ENCODE results near the gene HCN3.
"Not testable (repeated sequence)": the region's sequence is repeated elsewhere in the genome, so short reads cannot be mapped to it uniquely, and the experiment has no call there.

HCN3 gene

DNA sequence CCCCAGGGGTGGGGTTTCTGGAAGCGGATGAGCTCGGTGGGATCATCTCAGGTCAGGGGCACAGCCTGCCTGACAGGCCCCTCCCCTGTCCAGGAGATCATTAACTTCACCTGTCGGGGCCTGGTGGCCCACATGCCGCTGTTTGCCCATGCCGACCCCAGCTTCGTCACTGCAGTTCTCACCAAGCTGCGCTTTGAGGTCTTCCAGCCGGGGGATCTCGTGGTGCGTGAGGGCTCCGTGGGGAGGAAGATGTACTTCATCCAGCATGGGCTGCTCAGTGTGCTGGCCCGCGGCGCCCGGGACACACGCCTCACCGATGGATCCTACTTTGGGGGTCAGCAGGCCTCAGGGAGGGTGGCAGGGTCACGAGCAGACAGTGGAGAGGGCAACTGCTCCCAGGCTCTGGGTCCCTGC lies 8.4 kb downstream of the HCN3 start:
- DNase-seq, result no peak

DNA sequence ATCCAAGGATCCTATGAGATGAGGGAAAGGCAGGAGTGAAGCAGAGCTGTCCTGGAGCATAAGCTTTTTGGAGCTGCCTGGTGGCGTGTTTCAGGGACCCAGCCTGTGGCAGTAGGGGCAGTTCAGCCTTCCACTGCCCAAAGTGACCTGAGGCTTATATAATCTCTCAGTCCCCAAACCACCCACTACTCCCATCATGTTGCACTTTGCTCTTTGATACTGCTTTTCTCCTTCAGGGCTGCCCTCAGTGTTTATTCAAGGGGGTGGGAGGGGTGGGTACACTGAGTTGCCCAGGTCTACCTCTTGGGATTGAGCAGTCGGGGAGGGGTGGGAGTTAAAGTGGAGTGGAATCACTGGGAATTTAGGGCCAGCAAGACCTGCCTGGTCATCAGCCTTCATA lies 9.3 kb downstream of the HCN3 start:
- DNase-seq, result no peak

DNA sequence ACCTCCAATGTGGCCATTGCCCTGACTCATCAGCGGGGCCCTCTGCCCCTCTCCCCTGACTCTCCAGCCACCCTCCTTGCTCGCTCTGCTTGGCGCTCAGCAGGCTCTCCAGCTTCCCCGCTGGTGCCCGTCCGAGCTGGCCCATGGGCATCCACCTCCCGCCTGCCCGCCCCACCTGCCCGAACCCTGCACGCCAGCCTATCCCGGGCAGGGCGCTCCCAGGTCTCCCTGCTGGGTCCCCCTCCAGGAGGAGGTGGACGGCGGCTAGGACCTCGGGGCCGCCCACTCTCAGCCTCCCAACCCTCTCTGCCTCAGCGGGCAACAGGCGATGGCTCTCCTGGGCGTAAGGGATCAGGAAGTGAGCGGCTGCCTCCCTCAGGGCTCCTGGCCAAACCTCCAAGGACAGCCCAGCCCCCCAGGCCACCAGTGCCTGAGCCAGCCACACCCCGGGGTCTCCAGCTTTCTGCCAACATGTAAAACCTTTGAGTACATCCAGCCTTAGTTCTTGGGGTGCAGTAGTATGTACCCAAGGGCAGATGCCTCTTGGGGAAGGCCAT lies 10.8 kb downstream of the HCN3 start:
- DNase-seq, result no peak

- not testable (repeated sequence) for DNase-seq
These were observed 13.7 kb downstream of the HCN3 start for GRCh38 chr1:155291006-155291405.

GRCh38 chr1:155293086-155293749 lies 16.0 kb downstream of the HCN3 start:
- DNase-seq, result no peak

GRCh38 chr1:155294520-155295182 lies 17.4 kb downstream of the HCN3 start:
- no peak for DNase-seq

- no peak for DNase-seq
These were observed 18.1 kb downstream of the HCN3 start for GRCh38 chr1:155295183-155295941.

- DNase-seq, result no peak
These were observed 18.6 kb downstream of the HCN3 start for GRCh38 chr1:155295942-155296267.

- no peak for DNase-seq
These were observed 19.4 kb downstream of the HCN3 start for GRCh38 chr1:155296661-155297060.

DNA sequence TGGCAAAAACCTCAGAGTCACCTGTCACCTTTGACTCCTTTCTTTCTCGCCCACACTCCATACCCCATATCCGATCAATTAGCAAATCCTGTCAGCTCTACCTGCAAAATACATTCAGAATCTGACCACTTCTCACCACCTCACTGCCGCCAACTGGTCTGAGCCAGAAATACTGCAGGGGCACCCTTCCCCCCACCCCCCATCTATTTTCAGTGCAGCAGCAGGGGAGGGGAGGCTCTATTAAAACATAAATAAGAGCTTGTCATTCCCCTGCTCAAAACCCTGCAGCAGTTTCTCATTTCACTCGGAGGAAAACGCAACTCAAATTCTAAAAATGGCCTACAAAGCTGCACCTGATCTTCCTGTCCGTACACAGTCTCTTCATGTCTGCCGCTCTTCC lies 20.1 kb downstream of the HCN3 start:
- no peak for DNase-seq

GRCh38 chr1:155300024-155300423 lies 22.8 kb downstream of the HCN3 start:
- DNase-seq, result no peak

GRCh38 chr1:155300553-155301329 lies 23.5 kb downstream of the HCN3 start:
- DNase-seq, result no peak

DNA sequence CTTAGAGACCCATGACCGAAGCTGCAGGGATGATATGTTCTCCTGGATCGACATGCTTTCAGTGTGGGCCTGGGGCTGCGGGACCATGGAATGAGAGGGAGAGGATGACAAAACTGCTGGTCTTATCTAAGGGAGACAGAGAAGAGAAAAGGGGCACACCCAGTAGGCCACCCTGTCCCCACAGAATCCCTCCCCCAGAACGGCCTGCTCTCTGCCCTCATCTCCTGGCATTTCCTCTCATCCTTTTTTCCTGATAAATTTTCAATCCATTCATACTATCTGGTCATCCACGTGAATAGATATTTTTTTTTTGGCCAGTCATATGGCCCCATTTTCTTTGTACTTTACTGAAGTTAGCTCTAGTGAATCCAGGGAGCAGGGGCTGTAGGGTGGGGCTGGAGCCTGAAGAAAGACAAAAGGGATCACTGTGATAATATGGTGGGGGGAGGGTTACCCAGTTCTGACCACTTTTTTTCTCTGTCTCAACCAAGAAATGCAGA lies 24.1 kb downstream of the HCN3 start, which contains the start of gene PKLR:
Gene PKLR (minus strand): TSS at position 97 of the 500 bp plus-strand sequence. CDS start 43 bp downstream, at position 54.
- no peak for DNase-seq

- DNase-seq, result no peak
These were observed 27.3 kb downstream of the HCN3 start for GRCh38 chr1:155304558-155305063.

- no peak for DNase-seq
These were observed 28.7 kb downstream of the HCN3 start for GRCh38 chr1:155305881-155306391.

DNA sequence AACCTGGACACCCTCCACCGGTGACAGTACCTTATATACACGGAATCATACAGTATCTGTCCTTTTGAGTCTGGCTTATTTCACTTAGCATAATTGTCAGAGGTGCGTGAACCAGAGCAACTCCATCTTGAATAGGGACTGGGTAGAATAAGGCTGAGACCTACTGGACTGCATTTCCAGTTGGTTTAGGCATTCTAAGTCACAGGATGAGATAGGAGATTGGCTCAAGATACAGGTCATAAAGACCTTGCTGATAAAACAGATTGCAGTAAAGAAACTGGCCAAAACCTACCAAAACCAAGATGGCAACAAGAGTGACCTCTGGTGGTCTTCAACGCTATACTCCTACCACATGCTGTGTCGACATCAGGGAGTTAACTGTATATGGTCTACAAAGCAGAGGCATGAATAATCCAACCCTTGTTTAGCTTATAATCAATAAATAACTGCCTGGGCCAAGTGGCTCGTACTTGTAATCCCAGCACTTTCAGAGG lies 30.0 kb downstream of the HCN3 start:
- no peak for DNase-seq

DNA sequence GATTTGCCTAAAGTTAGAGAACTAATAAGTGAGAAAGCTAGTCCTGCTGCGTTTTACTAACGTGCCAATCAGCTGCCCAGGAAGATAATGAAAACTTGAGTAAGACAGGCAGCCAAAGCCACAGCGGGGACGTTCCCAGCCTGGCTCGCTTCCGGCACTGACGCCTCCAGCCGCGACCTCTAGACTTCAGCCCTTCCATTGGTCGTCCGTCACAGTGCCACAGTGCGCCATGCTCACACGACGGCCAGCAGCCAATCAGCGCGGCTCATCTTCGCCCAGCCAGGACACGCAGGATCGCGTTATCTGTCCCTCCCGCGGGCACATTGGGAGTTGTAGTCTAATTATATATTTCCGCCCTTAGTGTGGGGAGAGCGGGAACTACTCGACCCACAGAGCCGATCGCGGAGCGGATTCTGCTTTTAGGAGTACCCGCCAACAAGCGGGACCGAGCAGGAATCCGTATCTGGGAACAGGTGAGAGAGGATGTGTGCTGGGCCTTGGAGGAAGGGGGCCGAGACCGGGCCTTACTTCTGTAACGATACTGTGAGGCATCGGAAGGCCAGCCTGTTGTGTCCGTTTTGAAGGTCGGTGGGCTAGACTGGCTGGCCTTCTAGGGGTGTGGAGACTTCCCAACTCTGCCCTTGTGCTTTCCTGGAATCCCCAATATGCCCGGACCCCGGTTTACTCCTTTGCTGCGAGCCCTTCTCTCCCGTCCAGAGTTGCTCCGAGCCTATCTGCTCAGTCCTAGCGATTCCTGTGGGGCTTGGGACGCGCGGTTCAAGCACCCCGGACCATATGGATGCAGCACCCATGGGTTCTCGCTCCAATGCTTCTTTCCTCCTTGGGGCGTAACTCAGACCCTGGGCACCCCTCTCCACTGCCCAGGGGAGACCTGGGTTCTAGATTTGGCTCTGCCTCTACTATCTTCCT lies 31.5 kb downstream of the HCN3 start, which contains the start of gene FDPS:
Gene FDPS (plus strand): TSS at position 374 of the 930 bp plus-strand sequence. CDS start 924 bp downstream, outside the sequence.
- peak; percentile 95 for DNase-seq

DNA sequence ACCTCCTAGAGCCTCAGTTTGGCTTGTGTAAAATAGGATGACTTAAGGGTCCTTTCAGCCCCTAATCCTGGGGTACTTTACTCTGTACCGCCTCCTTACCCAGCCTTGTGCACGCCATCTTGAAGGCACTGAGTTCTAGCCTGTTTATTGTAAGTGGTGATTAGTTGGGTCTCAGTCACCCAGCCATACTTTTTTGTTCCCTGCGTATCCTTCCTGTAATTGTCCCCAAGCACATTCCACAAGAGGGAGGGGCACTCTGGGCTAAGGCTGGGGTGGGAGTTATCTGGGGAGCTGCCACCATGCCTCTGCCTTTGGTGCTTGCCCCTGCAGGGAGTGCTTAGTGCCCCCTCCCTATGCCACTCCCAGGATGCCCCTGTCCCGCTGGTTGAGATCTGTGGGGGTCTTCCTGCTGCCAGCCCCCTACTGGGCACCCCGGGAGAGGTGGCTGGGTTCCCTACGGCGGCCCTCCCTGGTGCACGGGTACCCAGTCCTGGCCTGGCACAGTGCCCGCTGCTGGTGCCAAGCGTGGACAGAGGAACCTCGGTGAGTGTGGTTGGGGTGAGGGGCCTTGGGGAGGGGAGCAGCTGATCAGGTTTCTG lies 32.3 kb downstream of the HCN3 start:
- no peak for DNase-seq

DNA sequence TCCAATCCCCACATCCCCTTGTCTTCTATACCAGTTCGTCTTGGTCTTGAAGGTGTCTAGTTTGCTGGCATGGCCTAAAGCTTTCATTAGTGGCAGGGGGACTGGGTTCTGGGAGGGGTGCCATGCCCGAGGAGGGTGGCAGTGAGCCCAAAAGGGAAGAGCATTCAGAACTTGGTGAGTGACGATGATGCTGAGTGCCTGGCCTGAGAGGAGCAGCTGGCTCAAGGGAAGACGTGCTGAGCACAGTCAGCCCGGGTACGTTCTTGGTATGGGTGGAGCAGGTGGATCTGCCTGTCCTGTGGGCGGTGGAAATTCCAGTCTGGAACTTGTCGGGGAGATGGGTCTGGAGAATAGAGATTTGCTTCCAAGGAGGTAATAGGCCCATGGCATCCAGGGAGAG lies 36.0 kb downstream of the HCN3 start:
- DNase-seq, result no peak

DNA sequence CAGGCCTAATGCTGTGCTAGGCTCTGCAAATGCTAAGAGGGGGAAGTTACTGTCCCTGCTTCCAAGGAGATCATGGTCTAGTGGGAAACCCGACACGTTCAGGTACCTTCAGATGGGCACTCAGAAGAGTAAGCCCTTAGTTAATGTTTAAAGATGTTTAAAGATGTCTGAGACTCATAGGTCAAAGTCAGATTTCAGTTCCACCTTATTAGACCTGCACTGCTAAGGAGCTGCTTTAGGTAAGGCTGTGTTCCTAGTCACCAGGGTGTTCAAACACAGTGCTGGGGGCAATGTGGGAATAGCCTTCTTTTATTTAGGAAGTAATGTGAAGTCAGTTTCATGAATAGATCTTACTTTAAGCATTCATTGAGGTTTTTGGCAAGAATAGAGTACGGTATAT lies 39.7 kb downstream of the HCN3 start:
- DNase-seq, result no peak
